ENCODE results near the gene AOAH. TPM values are rescaled to one million over a fixed set of nuclear protein-coding genes. Genes with fewer than 3 reads are reported as not detected.

The AOAH gene
- total and polyA plus RNA-seq, 12 donors = 3.4 to 52.0 (median 13.6) TPM

- intact Hi-C loops (cut with DNase I) = no loop called here
- 85 to 94% (median 85%) methylated on average over 3 of the region's 3 CpGs for WGBS, 4 donors
These were observed 248.9 kb downstream of the AOAH start for GRCh38 chr7:36475381-36475780.

GRCh38 chr7:36475011-36475342, 249.3 kb downstream of the AOAH start:
- Histone ChIP-seq H3K4me3 (no peak overlapping the region), H3K4me1 (replicated peaks in 1 of 2) (no peaks in the 10 kb centered on the region), H3K36me3 (replicated peaks in 1 of 2) (no peaks in the 10 kb centered on the region), H3K27me3 (no peaks in the 10 kb centered on the region), H3K9me3 (replicated peaks in 1 of 3) (no peaks in the 10 kb centered on the region), H3K27ac (no peak overlapping the region)
- no peak for TF ChIP-seq CTCF (IDR thresholded peaks at IDR 0.05)
- no peak for TF ChIP-seq POLR2A (IDR thresholded peaks at IDR 0.05)
- DNase-seq = no peak
- intact Hi-C loops (cut with DNase I) = no loop called here

More at GRCh38 chr7:36475381-36475780, 248.9 kb downstream of the AOAH start:
- no peaks in the 10 kb centered on the region for H3K36me3 ChIP-seq (replicated peaks in 1 of 2)
- H3K27ac ChIP-seq = no peak overlapping the region
- DNase-seq = no peak
- no peak for TF ChIP-seq POLR2A (IDR thresholded peaks at IDR 0.05)
- TF ChIP-seq CTCF (IDR thresholded peaks at IDR 0.05) = no peak
- no peaks in the 10 kb centered on the region for H3K27me3 ChIP-seq
- H3K4me3 ChIP-seq = no peak overlapping the region
- no peaks in the 10 kb centered on the region for H3K4me1 ChIP-seq (replicated peaks in 1 of 2)
- no peaks in the 10 kb centered on the region for H3K9me3 ChIP-seq (replicated peaks in 1 of 3)

GRCh38 chr7:36474283-36475010, 249.8 kb downstream of the AOAH start:
- 51 to 61% (median 53%) methylated on average over 6 of the region's 6 CpGs for WGBS, 4 donors
- Histone ChIP-seq H3K4me1 (replicated peaks in 1 of 2) (no peaks in the 10 kb centered on the region), H3K36me3 (replicated peaks in 1 of 2) (no peaks in the 10 kb centered on the region), H3K27me3 (no peaks in the 10 kb centered on the region), H3K4me3 (no peak overlapping the region), H3K27ac (no peak overlapping the region), H3K9me3 (replicated peaks in 1 of 3) (no peaks in the 10 kb centered on the region)
- TF ChIP-seq CTCF (IDR thresholded peaks at IDR 0.05) = no peak
- no peak for TF ChIP-seq POLR2A (IDR thresholded peaks at IDR 0.05)
- intact Hi-C loops (cut with DNase I) = no loop called here
- DNase-seq = no peak

GRCh38 chr7:36473454-36474282, 250.6 kb downstream of the AOAH start:
- Histone ChIP-seq H3K36me3 (replicated peaks in 1 of 2) (no peaks in the 10 kb centered on the region), H3K27me3 (no peaks in the 10 kb centered on the region), H3K4me3 (no peak overlapping the region), H3K27ac (no peak overlapping the region), H3K4me1 (replicated peaks in 1 of 2) (no peaks in the 10 kb centered on the region), H3K9me3 (replicated peaks in 1 of 3) (no peaks in the 10 kb centered on the region)
- DNase-seq = peak; percentile 18 to 62 (median 39)
- WGBS, 4 donors = 64 to 83% (median 69%) methylated on average over 5 to 12 of the region's 12 CpGs
- intact Hi-C loops (cut with DNase I) = no loop called here
- TF ChIP-seq CTCF (IDR thresholded peaks at IDR 0.05) (peak in 5 of 6 experiments; percentile 11 to 42 (median 38)), POLR2A (IDR thresholded peaks at IDR 0.05) (no peak)

Measured in adrenal gland (tissue), 12 donors.